Activated T-cell treated with anti-CD3 and anti-CD28 coated beads, Interleukin-2, amount 50 U/mL, for 72 hours (primary cell): ENCODE measurements around the gene CINP. TPM values are rescaled to one million over a fixed set of nuclear protein-coding genes. Genes with fewer than 3 reads are reported as not detected.

ENCODE experiments used
- ATAC-seq, 2 donors: fragments of 150-1000 bp; cut with Tn5 transposase; replicated peaks in 1 of 2; 2 replicates each; pipeline ENCODE4 v1.10.0; 2021; ENCODE audit warnings: moderate library complexity in 2 of 2, mild to moderate bottlenecking in 1 of 2
- DNase-seq, 2 donors: peaks; one replicate each; pipeline ENCODE4 v3.0.0; 2021 to 2022; ENCODE audit warnings: mixed read lengths in 1 of 2
- H3K27ac Mint-ChIP-seq: one replicate; pipeline ENCODE4 v1.8.0; 2022; ENCODE audit warnings: mild to moderate bottlenecking, moderate library complexity, mixed read lengths
- H3K27me3 Mint-ChIP-seq: one replicate; pipeline ENCODE4 v1.8.0; 2022; ENCODE audit warnings: low read depth, mixed read lengths
- H3K36me3 Mint-ChIP-seq, 2 donors: one replicate each; pipeline ENCODE4 v1.8.0; 2022; ENCODE audit warnings: mixed read lengths in 2 of 2, mild to moderate bottlenecking in 1 of 2; ENCODE audit not compliant: insufficient read depth in 2 of 2
- H3K4me1 Mint-ChIP-seq: one replicate; pipeline ENCODE4 v1.8.0; 2022; ENCODE audit warnings: low read depth, mixed read lengths
- H3K4me3 Mint-ChIP-seq, 2 donors: one replicate each; pipeline ENCODE4 v1.8.0; 2022; ENCODE audit warnings: mild to moderate bottlenecking in 2 of 2, mixed read lengths in 2 of 2, moderate library complexity in 2 of 2
- H3K9me3 Mint-ChIP-seq, 2 donors: one replicate each; pipeline ENCODE4 v1.8.0; 2022; ENCODE audit warnings: mixed read lengths in 2 of 2
- total RNA-seq, 2 donors: library from RNA; stranded (reverse); gene quantifications; one replicate each; pipeline ENCODE4 v1.2.3, GENCODE V29; 2022

The CINP gene
- 10 to 100 TPM; 40.6 to 43.0 TPM for total RNA-seq

GRCh38 chr14:102362545-102363181 is at the start of gene CINP, which contains the start of gene TECPR2:
Gene CINP, minus strand, starts transcription at chr14:102362890. Its CDS starts 39 bp downstream, at chr14:102362851.
Gene TECPR2, plus strand, starts transcription at chr14:102362941. Its CDS starts 13,781 bp downstream, at chr14:102376722.
- Mint-ChIP-seq H3K36me3 (peaks cover 2 to 6% of the 10 kb centered on the region in 2 donors), H3K4me3 (peak within 1 kb of the TSS; percentile 77 to 88), H3K27ac (peak within 1 kb of the TSS; percentile 88), H3K9me3 (no peaks in the 10 kb centered on the region), H3K4me1 (peaks cover 36% of the 10 kb centered on the region), H3K27me3 (no peaks in the 10 kb centered on the region)
- DNase-seq, result peak; percentile 97 to 98
- peak; percentile 88 to 89 for ATAC-seq

- H3K36me3 Mint-ChIP-seq, result peaks cover 2% of the 10 kb centered on the region in 2 donors
- DNase-seq (no peak), ATAC-seq (no peak)
- no peak overlapping the region for H3K4me3 Mint-ChIP-seq
- H3K9me3 Mint-ChIP-seq, result no peaks in the 10 kb centered on the region
- no peaks in the 10 kb centered on the region for H3K27me3 Mint-ChIP-seq
- H3K4me1 Mint-ChIP-seq, result peaks cover 8% of the 10 kb centered on the region
- no peak overlapping the region for H3K27ac Mint-ChIP-seq
Measured at GRCh38 chr14:102408724-102409123, 46.0 kb upstream of the CINP start.

GRCh38 chr14:102407258-102407657 is 44.6 kb upstream of the CINP start:
- H3K4me3 Mint-ChIP-seq, result no peak overlapping the region

GRCh38 chr14:102403028-102403427 is 40.3 kb upstream of the CINP start:
- H3K9me3 Mint-ChIP-seq, result peaks cover 10 to 13% of the 10 kb centered on the region in 2 donors
- ATAC-seq, result no peak
- peaks cover 12 to 28% of the 10 kb centered on the region in 2 donors for H3K36me3 Mint-ChIP-seq
- H3K27ac Mint-ChIP-seq, result peak overlapping the region; percentile 22
- H3K4me3 Mint-ChIP-seq, result no peak overlapping the region
- no peaks in the 10 kb centered on the region for H3K4me1 Mint-ChIP-seq
- DNase-seq, result no peak
- no peaks in the 10 kb centered on the region for H3K27me3 Mint-ChIP-seq

More at GRCh38 chr14:102407258-102407657, 44.6 kb upstream of the CINP start:
- no peak for ATAC-seq
- peaks cover 6 to 11% of the 10 kb centered on the region in 2 donors for H3K9me3 Mint-ChIP-seq
- no peaks in the 10 kb centered on the region for H3K27me3 Mint-ChIP-seq
- peaks cover 8% of the 10 kb centered on the region for H3K4me1 Mint-ChIP-seq
- H3K36me3 Mint-ChIP-seq, result peaks cover 11 to 13% of the 10 kb centered on the region in 2 donors
- DNase-seq, result no peak
- H3K27ac Mint-ChIP-seq, result no peak overlapping the region

- Mint-ChIP-seq H3K4me3 (no peak overlapping the region), H3K9me3 (peaks cover 0 to 5% of the 10 kb centered on the region in 2 donors), H3K4me1 (peaks cover 16% of the 10 kb centered on the region), H3K27me3 (no peaks in the 10 kb centered on the region), H3K36me3 (peaks cover 8 to 20% of the 10 kb centered on the region in 2 donors), H3K27ac (no peak overlapping the region)
- no peak for ATAC-seq
- DNase-seq, result no peak
Measured at GRCh38 chr14:102396521-102396920, 33.8 kb upstream of the CINP start.

- Mint-ChIP-seq H3K9me3 (peaks cover 0 to 5% of the 10 kb centered on the region in 2 donors), H3K4me3 (peak overlapping the region; percentile 68 to 70), H3K4me1 (peaks cover 16% of the 10 kb centered on the region), H3K27me3 (no peaks in the 10 kb centered on the region), H3K27ac (peak overlapping the region; percentile 40), H3K36me3 (peaks cover 8 to 17% of the 10 kb centered on the region in 2 donors)
- DNase-seq (no peak), ATAC-seq (peak; percentile 32 to 38)
Measured at GRCh38 chr14:102394717-102395375, 32.2 kb upstream of the CINP start.

GRCh38 chr14:102392506-102392905 is 29.8 kb upstream of the CINP start:
- no peaks in the 10 kb centered on the region for H3K27me3 Mint-ChIP-seq
- H3K27ac Mint-ChIP-seq, result peak overlapping the region; percentile 1
- H3K9me3 Mint-ChIP-seq, result peaks cover 0 to 2% of the 10 kb centered on the region in 2 donors
- peaks cover 16% of the 10 kb centered on the region for H3K4me1 Mint-ChIP-seq
- H3K36me3 Mint-ChIP-seq, result peaks cover 4 to 6% of the 10 kb centered on the region in 2 donors
- H3K4me3 Mint-ChIP-seq, result no peak overlapping the region
- DNase-seq (no peak), ATAC-seq (no peak)

GRCh38 chr14:102390064-102390855 is 27.6 kb upstream of the CINP start:
- no peak for ATAC-seq

GRCh38 chr14:102389246-102389645 is 26.6 kb upstream of the CINP start:
- ATAC-seq (no peak), DNase-seq (no peak)
- Mint-ChIP-seq H3K4me1 (peaks cover 7% of the 10 kb centered on the region), H3K4me3 (no peak overlapping the region), H3K36me3 (peaks cover 3% of the 10 kb centered on the region in 2 donors), H3K9me3 (peaks cover 0 to 2% of the 10 kb centered on the region in 2 donors), H3K27me3 (no peaks in the 10 kb centered on the region), H3K27ac (no peak overlapping the region)

More at GRCh38 chr14:102390064-102390855, 27.6 kb upstream of the CINP start:
- no peak overlapping the region for H3K27ac Mint-ChIP-seq
- H3K4me3 Mint-ChIP-seq, result no peak overlapping the region
- H3K9me3 Mint-ChIP-seq, result peaks cover 0 to 2% of the 10 kb centered on the region in 2 donors
- DNase-seq, result no peak
- H3K27me3 Mint-ChIP-seq, result no peaks in the 10 kb centered on the region
- H3K36me3 Mint-ChIP-seq, result peaks cover 2 to 3% of the 10 kb centered on the region in 2 donors
- H3K4me1 Mint-ChIP-seq, result peaks cover 16% of the 10 kb centered on the region

GRCh38 chr14:102387086-102387485 is 24.4 kb upstream of the CINP start:
- H3K36me3 Mint-ChIP-seq, result peaks cover 0 to 1% of the 10 kb centered on the region in 2 donors
- no peak for DNase-seq
- no peak overlapping the region for H3K4me3 Mint-ChIP-seq
- H3K9me3 Mint-ChIP-seq, result no peaks in the 10 kb centered on the region
- no peaks in the 10 kb centered on the region for H3K4me1 Mint-ChIP-seq
- no peaks in the 10 kb centered on the region for H3K27me3 Mint-ChIP-seq
- ATAC-seq, result no peak
- H3K27ac Mint-ChIP-seq, result no peak overlapping the region

GRCh38 chr14:102378830-102379229 is 16.1 kb upstream of the CINP start:
- DNase-seq (no peak), ATAC-seq (no peak)
- H3K27me3 Mint-ChIP-seq, result no peaks in the 10 kb centered on the region
- H3K4me1 Mint-ChIP-seq, result peaks cover 15% of the 10 kb centered on the region
- no peaks in the 10 kb centered on the region for H3K9me3 Mint-ChIP-seq
- H3K4me3 Mint-ChIP-seq, result no peak overlapping the region
- peaks cover 0 to 2% of the 10 kb centered on the region in 2 donors for H3K36me3 Mint-ChIP-seq
- H3K27ac Mint-ChIP-seq, result no peak overlapping the region

GRCh38 chr14:102377696-102378095 is 15.0 kb upstream of the CINP start:
- Mint-ChIP-seq H3K36me3 (peaks cover 0 to 2% of the 10 kb centered on the region in 2 donors), H3K4me3 (no peak overlapping the region), H3K4me1 (peaks cover 26% of the 10 kb centered on the region), H3K9me3 (no peaks in the 10 kb centered on the region), H3K27ac (no peak overlapping the region), H3K27me3 (no peaks in the 10 kb centered on the region)
- ATAC-seq, result no peak
- DNase-seq, result no peak

GRCh38 chr14:102375119-102375518 is 12.4 kb upstream of the CINP start:
- Mint-ChIP-seq H3K36me3 (peaks cover 0 to 2% of the 10 kb centered on the region in 2 donors), H3K4me3 (peak overlapping the region; percentile 25 to 30), H3K27me3 (no peaks in the 10 kb centered on the region), H3K4me1 (peaks cover 39% of the 10 kb centered on the region), H3K27ac (peak overlapping the region; percentile 40), H3K9me3 (no peaks in the 10 kb centered on the region)
- DNase-seq, result no peak
- peak; percentile 76 to 77 for ATAC-seq
